ENCODE measurements around the gene MEI1.
A peak's percentile ranks its signal among the peaks of the same experiment; 100 is the strongest.

MEI1 gene

GRCh38 chr22:41762980-41763779 is 63.9 kb downstream of the MEI1 start:
- no peak overlapping the region for H3K4me3 ChIP-seq (ENCODE audit: low read depth, low read length)
- TF ChIP-seq CTCF (IDR thresholded peaks at IDR 0.05; ENCODE audit: low read depth, low read length): peak; percentile 48

- no peak overlapping the region for H3K4me3 ChIP-seq (ENCODE audit: low read depth, low read length)
- TF ChIP-seq CTCF (IDR thresholded peaks at IDR 0.05; ENCODE audit: low read depth, low read length): no peak
These were observed 67.2 kb downstream of the MEI1 start for GRCh38 chr22:41766476-41766875.

- TF ChIP-seq CTCF (IDR thresholded peaks at IDR 0.05; ENCODE audit: low read depth, low read length): no peak
These were observed 69.1 kb downstream of the MEI1 start for GRCh38 chr22:41768430-41768829.

GRCh38 chr22:41770715-41771468 is 71.6 kb downstream of the MEI1 start:
- TF ChIP-seq CTCF (IDR thresholded peaks at IDR 0.05; ENCODE audit: low read depth, low read length): no peak
- no peak overlapping the region for H3K4me3 ChIP-seq (ENCODE audit: low read depth, low read length)

More at GRCh38 chr22:41768430-41768829, 69.1 kb downstream of the MEI1 start:
- H3K4me3 ChIP-seq (ENCODE audit: low read depth, low read length): no peak overlapping the region

GRCh38 chr22:41772198-41772597 is 72.9 kb downstream of the MEI1 start:
- no peak for TF ChIP-seq CTCF (IDR thresholded peaks at IDR 0.05; ENCODE audit: low read depth, low read length)
- H3K4me3 ChIP-seq (ENCODE audit: low read depth, low read length): no peak overlapping the region

GRCh38 chr22:41772645-41773044 is 73.3 kb downstream of the MEI1 start:
- no peak overlapping the region for H3K4me3 ChIP-seq (ENCODE audit: low read depth, low read length)
- TF ChIP-seq CTCF (IDR thresholded peaks at IDR 0.05; ENCODE audit: low read depth, low read length): no peak

GRCh38 chr22:41775338-41775737 is 76.0 kb downstream of the MEI1 start:
- no peak overlapping the region for H3K4me3 ChIP-seq (ENCODE audit: low read depth, low read length)
- no peak for TF ChIP-seq CTCF (IDR thresholded peaks at IDR 0.05; ENCODE audit: low read depth, low read length)
